Pancreas (tissue), 10 donors: ENCODE results near the gene NFKBIB. TPM values are rescaled to one million over a fixed set of nuclear protein-coding genes. Genes with fewer than 3 reads are reported as not detected.

ENCODE experiments used
- ATAC-seq, 4 donors: fragments of 200-7000 bp; cut with Tn5 transposase; one replicate each; pipeline versions ENCODE4 v1.8.0 to v1.9.1; 2020; ENCODE audit warnings: mild to moderate bottlenecking in 4 of 4, moderate library complexity in 4 of 4
- DNase-seq, 6 donors: peaks; one replicate each; pipeline ENCODE4 v3.0.0-alpha.2; 2020
- FAIRE-seq: peaks from 2 replicates; lab custom pipeline; 2012; peaks lifted over from hg19 to GRCh38; lab: Jason Lieb, UNC
- H3K27ac ChIP-seq, 4 donors: fragments of 200-600 bp; sonication (generic); 1 replicate in 3 of 4; 2 replicates in 1 of 4; pipeline versions ENCODE4 v1.5.0 to v1.8.0; 2020
- H3K27me3 ChIP-seq, 4 donors: fragments of 200-600 bp; one replicate each; pipeline ENCODE4 v1.8.0; 2021
- H3K36me3 ChIP-seq, 3 donors: fragments of 200-600 bp; sonication (generic) in 1 of 3; one replicate each; pipeline versions ENCODE4 v1.5.0 to v1.8.0; 2020 to 2021
- H3K4me1 ChIP-seq, 3 donors: fragments of 200-600 bp; one replicate each; pipeline ENCODE4 v1.8.0; 2021
- H3K4me3 ChIP-seq, 4 donors: fragments of 200-600 bp; sonication (generic) in 2 of 4; one replicate each; pipeline versions ENCODE4 v1.5.0 to v1.8.0; 2020 to 2021
- H3K9me3 ChIP-seq, 4 donors: fragments of 200-600 bp; one replicate each; pipeline ENCODE4 v1.8.0; 2021
- CTCF ChIP-seq, 4 donors: fragments of 200-600 bp; sonication (generic) in 3 of 4; IDR thresholded peaks; one replicate each; pipeline versions ENCODE4 v1.5.0 to v1.8.0; 2021; ENCODE audit warnings: antibody characterized with exemption in 4 of 4
- WGBS, 2 donors: extraction: QIAGEN DNeasy Blood & Tissue Kit; methylation state at CpG; one replicate each; pipeline ENCODE4 v1.1.7; 2013; 5-methylcytosine and 5-hydroxymethylcytosine counted together
- intact Hi-C, 3 donors: fragments of 100-400 bp; cut with DNase I; formaldehyde crosslinking; loops; one replicate each; pipeline versions ENCODE4 v1.11.1 to v1.14.2; 2022
- polyA plus RNA-seq, 2 donors: library from polyadenylated mRNA; stranded (reverse); fragments of 200-250 nt; gene quantifications; one replicate each; pipeline ENCODE4 v1.2.3, GENCODE V29; 2013
- total RNA-seq, 6 donors: library from RNA; stranded (reverse); fragmentation: NEBNext Ultra II Directional in 4 of 6; extraction: Animal tissue kit (Norgen Biotek cat#: 25700) in 4 of 6; gene quantifications; one replicate each; pipeline versions ENCODE4 v1.2.1 to v1.2.4, GENCODE V29; 2021 to 2023
- donor health status: healthy with polysubstance abuse.
- donor health status: DM: no; HTN: no; CAD: no; lungs with moderate emphysema.
- donor health status: DM: no; HTN: no; CAD: no.
- donor health status: control.
- donor health status: control.
- donor health status: Bipolar disorder and iron deficiency.
- donor health status: DM: yes; HTN: yes; CAD: no.
- donor health status: DM: no; HTN: no; CAD: no.
- donor health status: DM: no; HTN: no; CAD: no.
- donor health status: DM: yes; HTN: yes; CAD: no.

NFKBIB gene
- total and polyA plus RNA-seq, 8 donors: 6.8 to 26.8 (median 10.8) TPM

GRCh38 chr19:38904581-38905539 lies 5.1 kb downstream of the NFKBIB start:
- FAIRE-seq: no peak
- no peak for DNase-seq
- peaks cover 0 to 8% (median 5%) of the 10 kb centered on the region in 3 donors for H3K4me1 ChIP-seq
- peaks cover 0 to 12% (median 9%) of the 10 kb centered on the region in 3 donors for H3K36me3 ChIP-seq
- intact Hi-C loops: no loop called here
- 86 to 90% methylated on average over 35 of the region's 35 CpGs for WGBS, 2 donors
- TF ChIP-seq CTCF (IDR thresholded peaks at IDR 0.05): no peak
- H3K27me3 ChIP-seq: no peaks in the 10 kb centered on the region
- no peak overlapping the region for H3K27ac ChIP-seq
- no peak for ATAC-seq
- H3K4me3 ChIP-seq: no peak overlapping the region
- no peaks in the 10 kb centered on the region for H3K9me3 ChIP-seq

DNA sequence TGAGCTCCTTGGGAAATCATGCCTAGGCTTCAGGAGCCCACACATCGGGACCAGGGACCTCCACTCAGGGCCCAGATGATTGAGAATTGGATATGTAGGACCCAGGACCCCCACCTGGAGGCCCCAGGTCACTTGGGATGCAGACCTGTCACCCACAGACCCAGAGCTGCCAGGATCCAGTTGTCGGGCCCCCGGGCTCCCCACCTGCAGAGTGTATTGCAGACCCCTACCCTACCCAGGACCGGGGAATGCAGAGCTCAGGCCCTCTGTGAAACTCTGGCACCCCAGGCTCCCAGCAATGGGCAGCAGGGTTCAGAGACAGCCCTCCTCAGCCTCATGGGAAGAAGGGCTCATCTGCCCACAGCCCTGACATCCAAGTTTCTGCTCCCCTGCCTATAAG lies 5.9 kb downstream of the NFKBIB start:
- H3K27me3 ChIP-seq: no peaks in the 10 kb centered on the region
- no peak for TF ChIP-seq CTCF (IDR thresholded peaks at IDR 0.05)
- peaks cover 0 to 7% (median 3%) of the 10 kb centered on the region in 3 donors for H3K4me1 ChIP-seq
- H3K9me3 ChIP-seq: no peaks in the 10 kb centered on the region
- no peak for ATAC-seq
- WGBS, 2 donors: 96% methylated on average over 4 of the region's 4 CpGs
- intact Hi-C loops: no loop called here
- no peak overlapping the region for H3K27ac ChIP-seq
- H3K4me3 ChIP-seq: no peak overlapping the region
- DNase-seq: no peak
- H3K36me3 ChIP-seq: peaks cover 0 to 12% (median 9%) of the 10 kb centered on the region in 3 donors
- FAIRE-seq: no peak

- ATAC-seq: no peak
- FAIRE-seq: no peak
- H3K27ac ChIP-seq: no peak overlapping the region
- H3K4me3 ChIP-seq: no peak overlapping the region
- H3K27me3 ChIP-seq: no peaks in the 10 kb centered on the region
- WGBS, 2 donors: 94% methylated on average over 29 of the region's 29 CpGs
- no peaks in the 10 kb centered on the region for H3K4me1 ChIP-seq
- no peak for DNase-seq
- H3K36me3 ChIP-seq: peaks cover 0 to 12% (median 9%) of the 10 kb centered on the region in 3 donors
- intact Hi-C loops: no loop called here
- H3K9me3 ChIP-seq: no peaks in the 10 kb centered on the region
- no peak for TF ChIP-seq CTCF (IDR thresholded peaks at IDR 0.05)
Observed at GRCh38 chr19:38907227-38907626, 7.5 kb downstream of the NFKBIB start.

GRCh38 chr19:38907670-38908069 lies 7.9 kb downstream of the NFKBIB start:
- no peak for FAIRE-seq
- ATAC-seq: no peak
- intact Hi-C loops: no loop called here

More at GRCh38 chr19:38907670-38908069, 7.9 kb downstream of the NFKBIB start:
- no peak overlapping the region for H3K4me3 ChIP-seq
- no peaks in the 10 kb centered on the region for H3K9me3 ChIP-seq
- no peak for DNase-seq
- H3K36me3 ChIP-seq: peaks cover 0 to 12% (median 9%) of the 10 kb centered on the region in 3 donors
- 93 to 96% methylated on average over 12 of the region's 12 CpGs for WGBS, 2 donors
- no peak overlapping the region for H3K27ac ChIP-seq
- H3K4me1 ChIP-seq: no peaks in the 10 kb centered on the region
- TF ChIP-seq CTCF (IDR thresholded peaks at IDR 0.05): no peak
- H3K27me3 ChIP-seq: no peaks in the 10 kb centered on the region
